Activated naive CD4-positive, alpha-beta T cell treated with anti-CD3 and anti-CD28 coated beads for 36 hours (primary cell): ENCODE measurements around the gene PTPRN2. TPM values are rescaled to one million over a fixed set of nuclear protein-coding genes. Genes with fewer than 3 reads are reported as not detected.

Experiments used
- CTCF ChIA-PET: fragments of 350-600 bp; sonication (Branson Sonifier 250); formaldehyde crosslinking; loops from one replicate; lab custom pipeline; 2021; ENCODE audit warnings: antibody characterized with exemption; lab: Charles Lee
- DNase-seq: peaks from one replicate; pipeline ENCODE4 v3.0.0-alpha.2; 2020
- H3K27ac Mint-ChIP-seq: one replicate; pipeline ENCODE4 v1.8.0; 2021; ENCODE audit warnings: mild to moderate bottlenecking, mixed read lengths
- H3K27me3 Mint-ChIP-seq: one replicate; pipeline ENCODE4 v1.8.0; 2021; ENCODE audit warnings: low read depth, mixed read lengths
- H3K36me3 Mint-ChIP-seq: one replicate; pipeline ENCODE4 v1.8.0; 2021; ENCODE audit warnings: low read depth, mixed read lengths
- H3K4me1 Mint-ChIP-seq: one replicate; pipeline ENCODE4 v1.8.0; 2021; ENCODE audit warnings: low read depth, mixed read lengths
- H3K4me3 Mint-ChIP-seq: one replicate; pipeline ENCODE4 v1.8.0; 2021; ENCODE audit warnings: mild to moderate bottlenecking, moderate library complexity, mixed read lengths
- H3K9me3 Mint-ChIP-seq: one replicate; pipeline ENCODE4 v1.8.0; 2021; ENCODE audit warnings: mixed read lengths
- intact Hi-C: fragments of 100-400 bp; cut with micrococcal nuclease; formaldehyde crosslinking; loops from one replicate; pipeline ENCODE4 v1.15.1; 2023
- total RNA-seq, 2 experiments: library from RNA; stranded (reverse); gene quantifications; one replicate each; pipeline ENCODE4 v1.2.3, GENCODE V29; 2021

Gene PTPRN2
- total RNA-seq, 2 experiments from 2014 or later = 0.54 to 0.62 TPM

- H3K36me3 Mint-ChIP-seq = no peaks in the 10 kb centered on the region
- DNase-seq = no peak
- no peaks in the 10 kb centered on the region for H3K27me3 Mint-ChIP-seq
- no peak overlapping the region for H3K4me3 Mint-ChIP-seq
- H3K27ac Mint-ChIP-seq = no peak overlapping the region
- peaks cover 8% of the 10 kb centered on the region for H3K4me1 Mint-ChIP-seq
- intact Hi-C loops = no loop called here
- CTCF ChIA-PET = no interaction called here
- H3K9me3 Mint-ChIP-seq = no peaks in the 10 kb centered on the region
Measured at GRCh38 chr7:157816526-157817250, 770.9 kb downstream of the PTPRN2 start.

- Mint-ChIP-seq H3K9me3 (no peaks in the 10 kb centered on the region), H3K27ac (no peak overlapping the region), H3K36me3 (no peaks in the 10 kb centered on the region), H3K27me3 (no peaks in the 10 kb centered on the region), H3K4me1 (peaks cover 8% of the 10 kb centered on the region), H3K4me3 (no peak overlapping the region)
- CTCF ChIA-PET = no interaction called here
- intact Hi-C loops = no loop called here
- DNase-seq = no peak
Measured at GRCh38 chr7:157816086-157816485, 771.5 kb downstream of the PTPRN2 start.

- DNase-seq = no peak
- no peaks in the 10 kb centered on the region for H3K9me3 Mint-ChIP-seq
- H3K4me1 Mint-ChIP-seq = peaks cover 8% of the 10 kb centered on the region
- CTCF ChIA-PET = no interaction called here
- no peak overlapping the region for H3K4me3 Mint-ChIP-seq
- H3K27ac Mint-ChIP-seq = no peak overlapping the region
- no peaks in the 10 kb centered on the region for H3K27me3 Mint-ChIP-seq
- intact Hi-C loops = no loop called here
- no peaks in the 10 kb centered on the region for H3K36me3 Mint-ChIP-seq
Measured at GRCh38 chr7:157815706-157816022, 772.0 kb downstream of the PTPRN2 start.

- Mint-ChIP-seq H3K27ac (no peak overlapping the region), H3K4me3 (no peak overlapping the region), H3K9me3 (no peaks in the 10 kb centered on the region), H3K27me3 (no peaks in the 10 kb centered on the region), H3K36me3 (no peaks in the 10 kb centered on the region), H3K4me1 (peaks cover 8% of the 10 kb centered on the region)
- DNase-seq = no peak
- CTCF ChIA-PET = no interaction called here
- intact Hi-C loops = no loop called here
Measured at GRCh38 chr7:157814931-157815705, 772.5 kb downstream of the PTPRN2 start.

GRCh38 chr7:157813741-157814661 is 773.6 kb downstream of the PTPRN2 start:
- H3K27me3 Mint-ChIP-seq = no peaks in the 10 kb centered on the region
- CTCF ChIA-PET = no interaction called here
- no peak overlapping the region for H3K27ac Mint-ChIP-seq
- H3K36me3 Mint-ChIP-seq = no peaks in the 10 kb centered on the region
- H3K4me3 Mint-ChIP-seq = no peak overlapping the region
- no peaks in the 10 kb centered on the region for H3K9me3 Mint-ChIP-seq
- DNase-seq = no peak
- intact Hi-C loops = no loop called here
- peaks cover 8% of the 10 kb centered on the region for H3K4me1 Mint-ChIP-seq

- Mint-ChIP-seq H3K4me1 (peaks cover 5% of the 10 kb centered on the region), H3K4me3 (no peak overlapping the region), H3K27ac (no peak overlapping the region), H3K27me3 (no peaks in the 10 kb centered on the region), H3K36me3 (no peaks in the 10 kb centered on the region), H3K9me3 (no peaks in the 10 kb centered on the region)
- intact Hi-C loops = no loop called here
- DNase-seq = no peak
- CTCF ChIA-PET = no interaction called here
Measured at GRCh38 chr7:157813053-157813452, 774.6 kb downstream of the PTPRN2 start.

GRCh38 chr7:157811946-157812345 is 775.7 kb downstream of the PTPRN2 start:
- no peaks in the 10 kb centered on the region for H3K36me3 Mint-ChIP-seq
- DNase-seq = no peak
- no peaks in the 10 kb centered on the region for H3K4me1 Mint-ChIP-seq
- H3K4me3 Mint-ChIP-seq = no peak overlapping the region
- H3K27ac Mint-ChIP-seq = no peak overlapping the region
- no peaks in the 10 kb centered on the region for H3K9me3 Mint-ChIP-seq
- CTCF ChIA-PET = no interaction called here
- intact Hi-C loops = no loop called here
- no peaks in the 10 kb centered on the region for H3K27me3 Mint-ChIP-seq

- Mint-ChIP-seq H3K9me3 (no peaks in the 10 kb centered on the region), H3K27ac (no peak overlapping the region)
Measured at GRCh38 chr7:157809863-157810851, 777.5 kb downstream of the PTPRN2 start.

GRCh38 chr7:157809154-157809862 is 778.3 kb downstream of the PTPRN2 start:
- intact Hi-C loops = no loop called here
- H3K9me3 Mint-ChIP-seq = no peaks in the 10 kb centered on the region
- H3K4me1 Mint-ChIP-seq = no peaks in the 10 kb centered on the region
- no peak overlapping the region for H3K27ac Mint-ChIP-seq
- no peaks in the 10 kb centered on the region for H3K27me3 Mint-ChIP-seq
- no peak for DNase-seq
- CTCF ChIA-PET = no interaction called here
- H3K4me3 Mint-ChIP-seq = no peak overlapping the region
- no peaks in the 10 kb centered on the region for H3K36me3 Mint-ChIP-seq

More at GRCh38 chr7:157809863-157810851, 777.5 kb downstream of the PTPRN2 start:
- Mint-ChIP-seq H3K27me3 (no peaks in the 10 kb centered on the region), H3K4me3 (no peak overlapping the region), H3K36me3 (no peaks in the 10 kb centered on the region), H3K4me1 (no peaks in the 10 kb centered on the region)
- intact Hi-C loops = no loop called here
- CTCF ChIA-PET = no interaction called here
- DNase-seq = no peak

GRCh38 chr7:157808042-157808441 is 779.6 kb downstream of the PTPRN2 start:
- Mint-ChIP-seq H3K27me3 (no peaks in the 10 kb centered on the region), H3K4me3 (no peak overlapping the region), H3K4me1 (no peaks in the 10 kb centered on the region), H3K27ac (no peak overlapping the region), H3K9me3 (no peaks in the 10 kb centered on the region), H3K36me3 (no peaks in the 10 kb centered on the region)
- CTCF ChIA-PET = no interaction called here
- intact Hi-C loops = no loop called here
- no peak for DNase-seq

GRCh38 chr7:157807510-157807909 is 780.1 kb downstream of the PTPRN2 start:
- Mint-ChIP-seq H3K27ac (no peak overlapping the region), H3K9me3 (no peaks in the 10 kb centered on the region), H3K36me3 (no peaks in the 10 kb centered on the region), H3K27me3 (no peaks in the 10 kb centered on the region), H3K4me3 (no peak overlapping the region), H3K4me1 (no peaks in the 10 kb centered on the region)
- DNase-seq = no peak
- intact Hi-C loops = no loop called here
- CTCF ChIA-PET = no interaction called here
